ENCODE data around the gene KANSL3.

Gene KANSL3

GRCh38 chr2:96546321-96546720 is 91.8 kb downstream of the KANSL3 start:
- no peak for DNase-seq (ENCODE audit: low read depth)
- no peak for TF ChIP-seq CTCF (IDR thresholded peaks at IDR 0.05; ENCODE audit: low read depth, low read length, missing control alignments)

More at GRCh38 chr2:96546321-96546720, 91.8 kb downstream of the KANSL3 start:
- H3K4me3 ChIP-seq (ENCODE audit: low read depth, low read length), result no peak overlapping the region
